Endothelial cell (in vitro differentiated cells): Measurements from ENCODE around the gene LANCL2. TPM values are rescaled to one million over a fixed set of nuclear protein-coding genes. Genes with fewer than 3 reads are reported as not detected.
A peak's percentile ranks its signal among the peaks of the same experiment; 100 is the strongest.

Experiments used
- DNase-seq: peaks from one replicate; pipeline ENCODE4 v3.0.0; 2021; ENCODE audit warnings: low spot score
- H3K27ac Mint-ChIP-seq: one replicate; pipeline ENCODE4 v1.8.0; 2021; ENCODE audit warnings: mixed read lengths, inconsistent platforms; ENCODE audit not compliant: unreplicated experiment
- H3K27me3 Mint-ChIP-seq: one replicate; pipeline ENCODE4 v1.8.0; 2021; ENCODE audit warnings: mild to moderate bottlenecking, moderate library complexity, mixed read lengths, inconsistent platforms; ENCODE audit not compliant: unreplicated experiment
- H3K36me3 Mint-ChIP-seq: one replicate; pipeline ENCODE4 v1.8.0; 2021; ENCODE audit warnings: mild to moderate bottlenecking, low read depth, mixed read lengths, inconsistent platforms; ENCODE audit not compliant: unreplicated experiment
- H3K4me1 Mint-ChIP-seq: one replicate; pipeline ENCODE4 v1.8.0; 2021; ENCODE audit warnings: mild to moderate bottlenecking, mixed read lengths, inconsistent platforms; ENCODE audit not compliant: unreplicated experiment
- H3K4me3 Mint-ChIP-seq: one replicate; pipeline ENCODE4 v1.8.0; 2021; ENCODE audit warnings: mild to moderate bottlenecking, mixed read lengths, inconsistent platforms; ENCODE audit not compliant: unreplicated experiment
- H3K9me3 Mint-ChIP-seq: one replicate; pipeline ENCODE4 v1.8.0; 2021; ENCODE audit warnings: mixed read lengths, inconsistent platforms; ENCODE audit not compliant: unreplicated experiment
- CTCF ChIP-seq: fragments of 200-600 bp; sonication (generic); IDR thresholded peaks from one replicate; pipeline ENCODE4 v1.5.0; 2021; ENCODE audit warnings: antibody characterized with exemption; ENCODE audit not compliant: unreplicated experiment
- total RNA-seq: library from RNA; stranded (reverse); fragmentation: NEBNext Ultra II Directional; extraction: Animal tissue kit (Norgen Biotek cat#: 25700); gene quantifications from one replicate; pipeline ENCODE4 v1.2.1, GENCODE V29; 2021; ENCODE audit not compliant: unreplicated experiment

The LANCL2 gene
- total RNA-seq, 1 donor from 2014 or later: 14.8 TPM

- H3K27ac Mint-ChIP-seq: peak overlapping the region; percentile 99
- TF ChIP-seq CTCF: no peak
Observed at GRCh38 chr7:55367283-55367840, 2.2 kb downstream of the LANCL2 start.

DNA sequence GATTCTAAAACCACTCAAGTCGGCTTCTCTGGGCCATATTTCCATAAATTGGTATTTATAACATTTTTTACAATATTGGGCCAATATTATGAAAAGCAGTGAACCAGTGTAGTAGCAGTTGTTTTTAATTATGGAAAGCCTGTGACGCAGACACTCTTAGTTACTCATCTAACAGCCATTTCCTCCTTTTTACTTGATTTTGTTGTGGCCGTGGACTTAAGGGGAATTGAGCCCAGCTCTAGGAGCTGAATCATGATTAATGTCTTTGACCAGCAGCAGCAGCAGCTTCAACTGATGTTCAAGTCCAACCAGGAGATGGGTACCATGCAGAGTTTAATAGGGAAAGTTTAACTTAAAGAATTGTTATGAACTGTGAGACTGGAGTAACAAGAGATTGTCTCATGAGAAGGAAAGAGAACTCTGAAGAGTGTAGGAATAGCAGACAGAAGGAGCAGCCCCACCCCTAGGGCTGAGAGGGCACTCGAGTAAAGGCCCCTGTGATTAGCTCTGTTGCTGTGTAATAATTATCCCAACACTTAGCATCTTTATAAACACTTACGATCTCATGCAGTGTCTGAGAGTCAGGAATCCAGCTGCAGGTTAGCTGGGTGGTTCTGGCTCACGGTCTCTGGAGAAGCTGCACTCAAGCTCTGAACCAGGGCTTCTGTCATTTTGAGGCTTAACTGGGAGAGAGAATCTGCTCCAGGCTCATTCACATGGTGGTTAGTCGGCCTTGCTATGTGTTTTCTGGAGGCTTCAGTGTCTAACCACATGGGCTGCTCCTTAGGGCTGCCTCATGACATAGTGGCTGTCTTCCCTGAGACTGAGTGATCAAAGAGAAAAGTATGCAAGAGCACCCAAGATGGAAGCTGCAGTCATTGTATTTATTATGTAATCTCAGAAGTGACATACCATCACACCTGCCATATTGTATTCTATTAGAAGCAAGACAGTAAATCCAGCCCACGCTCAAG lies 4.6 kb downstream of the LANCL2 start:
- Mint-ChIP-seq H3K9me3 (no peaks in the 10 kb centered on the region), H3K36me3 (no peaks in the 10 kb centered on the region), H3K4me3 (no peak overlapping the region), H3K27ac (no peak overlapping the region), H3K27me3 (peaks cover 4% of the 10 kb centered on the region), H3K4me1 (peaks cover 15% of the 10 kb centered on the region)
- no peak for TF ChIP-seq CTCF
- DNase-seq: no peak

More at GRCh38 chr7:55367283-55367840, 2.2 kb downstream of the LANCL2 start:
- Mint-ChIP-seq H3K36me3 (no peaks in the 10 kb centered on the region), H3K4me3 (peak overlapping the region; percentile 98), H3K4me1 (peaks cover 15% of the 10 kb centered on the region), H3K27me3 (peaks cover 4% of the 10 kb centered on the region), H3K9me3 (no peaks in the 10 kb centered on the region)
- no peak for DNase-seq

- no peak for TF ChIP-seq CTCF
- no peak overlapping the region for H3K4me3 Mint-ChIP-seq
- no peak for DNase-seq
- peaks cover 2% of the 10 kb centered on the region for H3K27me3 Mint-ChIP-seq
- H3K27ac Mint-ChIP-seq: no peak overlapping the region
- H3K36me3 Mint-ChIP-seq: no peaks in the 10 kb centered on the region
- H3K4me1 Mint-ChIP-seq: no peaks in the 10 kb centered on the region
- H3K9me3 Mint-ChIP-seq: no peaks in the 10 kb centered on the region
Observed at GRCh38 chr7:55374213-55374612, 9.1 kb downstream of the LANCL2 start.

DNA sequence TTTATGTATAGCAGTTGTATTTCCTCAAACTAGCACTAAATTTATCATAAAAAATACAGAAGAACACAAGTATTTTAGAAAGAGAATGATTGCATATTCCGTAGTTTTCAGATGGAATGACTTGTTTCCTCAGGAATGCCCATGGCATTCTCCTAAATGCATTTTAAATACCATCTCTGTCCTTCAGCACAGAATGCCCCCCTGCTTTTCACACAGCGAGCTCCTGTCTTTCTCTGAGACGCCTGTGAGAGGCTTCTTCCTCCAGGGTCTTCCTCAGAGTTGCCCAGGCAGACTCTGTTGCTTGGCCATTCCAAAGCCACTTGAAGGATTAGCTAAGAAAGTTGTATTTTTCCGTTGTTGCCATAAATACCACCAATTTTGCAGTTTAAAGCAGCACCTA lies 10.1 kb downstream of the LANCL2 start:
- DNase-seq: no peak
- no peaks in the 10 kb centered on the region for H3K9me3 Mint-ChIP-seq
- H3K4me3 Mint-ChIP-seq: no peak overlapping the region
- no peaks in the 10 kb centered on the region for H3K36me3 Mint-ChIP-seq
- no peak overlapping the region for H3K27ac Mint-ChIP-seq
- no peak for TF ChIP-seq CTCF
- no peaks in the 10 kb centered on the region for H3K4me1 Mint-ChIP-seq
- H3K27me3 Mint-ChIP-seq: peaks cover 2% of the 10 kb centered on the region
